MM.1S (cell line): ENCODE results near the gene S100B.

Experiments used
- DNase-seq: peaks from one replicate; pipeline ENCODE4 v3.0.0-alpha.2; 2015
- H2AFZ ChIP-seq: fragments of 300-600 bp; sonication (generic); 2 replicates; pipeline ENCODE4 v1.6.0; 2016; ENCODE audit warnings: antibody characterized with exemption, low read length
- H3F3A ChIP-seq: fragments of 300-600 bp; sonication (generic); 2 replicates; pipeline ENCODE4 v1.6.1; 2016; ENCODE audit warnings: mild to moderate bottlenecking, antibody characterized with exemption, low read length, moderate library complexity, mixed read lengths; ENCODE audit not compliant: insufficient read depth
- H3K27ac ChIP-seq: fragments of 300-600 bp; sonication (generic); 2 replicates; pipeline ENCODE4 v1.5.1; 2016; ENCODE audit warnings: mild to moderate bottlenecking, low read length
- H3K27me3 ChIP-seq: fragments of 300-600 bp; sonication (generic); replicated peaks from 2 replicates; pipeline ENCODE4 v1.6.0; 2016; ENCODE audit warnings: low read length; ENCODE audit not compliant: insufficient read depth
- H3K36me3 ChIP-seq: fragments of 300-600 bp; sonication (generic); replicated peaks from 2 replicates; pipeline ENCODE4 v1.6.1; 2016; ENCODE audit warnings: mild to moderate bottlenecking, low read length, mixed read lengths; ENCODE audit not compliant: insufficient read depth
- H3K4me1 ChIP-seq: fragments of 300-600 bp; sonication (generic); 2 replicates; pipeline ENCODE4 v1.6.1; 2016; ENCODE audit warnings: low read length, mixed read lengths
- H3K4me2 ChIP-seq: fragments of 300-600 bp; sonication (generic); 2 replicates; pipeline ENCODE4 v1.6.0; 2016; ENCODE audit warnings: low read depth, low read length
- H3K4me3 ChIP-seq: fragments of 300-600 bp; sonication (generic); 2 replicates; pipeline ENCODE4 v1.5.1; 2016; ENCODE audit warnings: low read length, mixed read lengths
- H3K79me2 ChIP-seq: fragments of 300-600 bp; sonication (generic); 2 replicates; pipeline ENCODE4 v1.6.1; 2016; ENCODE audit warnings: mixed run types, low read length, mixed read lengths
- H3K9ac ChIP-seq: fragments of 300-600 bp; sonication (generic); 2 replicates; pipeline ENCODE4 v1.6.1; 2016; ENCODE audit warnings: low read length, mixed read lengths
- H3K9me2 ChIP-seq: fragments of 300-600 bp; sonication (generic); replicated peaks from 2 replicates; pipeline ENCODE4 v1.6.1; 2016; ENCODE audit warnings: mild to moderate bottlenecking, low read length, mixed read lengths; ENCODE audit not compliant: insufficient read depth
- H3K9me3 ChIP-seq: fragments of 300-600 bp; sonication (generic); replicated peaks from 2 replicates; pipeline ENCODE4 v1.6.1; 2016; ENCODE audit warnings: mild to moderate bottlenecking, low read length, mixed read lengths; ENCODE audit not compliant: insufficient read depth
- H4K20me1 ChIP-seq: fragments of 300-600 bp; sonication (generic); 2 replicates; pipeline ENCODE4 v1.6.1; 2016; ENCODE audit warnings: mild to moderate bottlenecking, low read length, moderate library complexity, mixed read lengths; ENCODE audit not compliant: insufficient read depth
- CTCF ChIP-seq: fragments of 300-600 bp; sonication (generic); IDR thresholded peaks from 2 replicates; pipeline ENCODE4 v1.5.1; 2016; ENCODE audit warnings: antibody characterized with exemption, low read length, mixed read lengths
- EZH2 ChIP-seq: fragments of 300-600 bp; sonication (generic); optimal IDR thresholded peaks from 2 replicates; pipeline ENCODE3; 2017; ENCODE audit warnings: low read depth, mild to moderate bottlenecking, antibody characterized with exemption, low read length, mixed read lengths
- EZH2phosphoT487 ChIP-seq: fragments of 300-600 bp; sonication (generic); IDR thresholded peaks from 2 replicates; pipeline ENCODE4 v1.6.1; 2018; ENCODE audit warnings: antibody characterized with exemption, low read length

S100B gene

GRCh38 chr21:46625759-46626158, 20.9 kb upstream of the S100B start:
- Histone ChIP-seq H3K36me3 (no peaks in the 10 kb centered on the region), H3K4me2 (no peak overlapping the region), H3K9ac (no peak overlapping the region), H3K9me2 (no peaks in the 10 kb centered on the region), H3K4me3 (no peak overlapping the region), H3K27me3 (no peaks in the 10 kb centered on the region; the same call in 1 of the 2 replicates), H3K27ac (no peak overlapping the region), H3K9me3 (no peaks in the 10 kb centered on the region), H3K79me2 (no peaks in the 10 kb centered on the region), H3K4me1 (no peaks in the 10 kb centered on the region), H3F3A (no peaks in the 10 kb centered on the region), H4K20me1 (no peaks in the 10 kb centered on the region), H2AFZ (no peak overlapping the region)
- no peak for DNase-seq
- TF ChIP-seq EZH2phosphoT487, result no peak
- TF ChIP-seq EZH2, result no peak
- no peak for TF ChIP-seq CTCF

GRCh38 chr21:46624050-46624449, 19.2 kb upstream of the S100B start:
- Histone ChIP-seq H3K9me3 (no peaks in the 10 kb centered on the region), H3K4me3 (no peak overlapping the region), H3F3A (no peaks in the 10 kb centered on the region), H3K36me3 (no peaks in the 10 kb centered on the region), H3K4me1 (no peaks in the 10 kb centered on the region), H3K9ac (no peak overlapping the region), H2AFZ (no peak overlapping the region), H3K4me2 (no peak overlapping the region), H3K9me2 (no peaks in the 10 kb centered on the region), H3K27me3 (no peaks in the 10 kb centered on the region; the same call in 1 of the 2 replicates), H3K27ac (no peak overlapping the region), H4K20me1 (no peaks in the 10 kb centered on the region), H3K79me2 (no peaks in the 10 kb centered on the region)
- no peak for DNase-seq
- TF ChIP-seq CTCF (no peak), EZH2 (no peak), EZH2phosphoT487 (no peak)

GRCh38 chr21:46622226-46622625, 17.3 kb upstream of the S100B start:
- H3K36me3 ChIP-seq, result no peaks in the 10 kb centered on the region
- H4K20me1 ChIP-seq, result no peaks in the 10 kb centered on the region
- H3K9me2 ChIP-seq, result no peaks in the 10 kb centered on the region
- no peaks in the 10 kb centered on the region; the same call in 1 of the 2 replicates for H3K27me3 ChIP-seq
- DNase-seq, result no peak
- no peaks in the 10 kb centered on the region for H3K4me1 ChIP-seq
- no peak overlapping the region for H3K4me2 ChIP-seq
- no peak overlapping the region for H3K9ac ChIP-seq
- no peak overlapping the region for H3K4me3 ChIP-seq
- no peak overlapping the region for H2AFZ ChIP-seq
- H3F3A ChIP-seq, result no peaks in the 10 kb centered on the region
- H3K79me2 ChIP-seq, result no peaks in the 10 kb centered on the region
- H3K27ac ChIP-seq, result no peak overlapping the region
- no peak for TF ChIP-seq CTCF
- TF ChIP-seq EZH2, result no peak
- no peaks in the 10 kb centered on the region for H3K9me3 ChIP-seq
